ENCODE results near the gene DNAJB13. TPM values are rescaled to one million over a fixed set of nuclear protein-coding genes. Genes with fewer than 3 reads are reported as not detected.
A peak's percentile ranks its signal among the peaks of the same experiment; 100 is the strongest.
"Not testable (repeated sequence)": the region's sequence is repeated elsewhere in the genome, so short reads cannot be mapped to it uniquely, and the experiment has no call there.

DNAJB13 gene
- total RNA-seq, 2 experiments from 2014 or later: not detected

DNA sequence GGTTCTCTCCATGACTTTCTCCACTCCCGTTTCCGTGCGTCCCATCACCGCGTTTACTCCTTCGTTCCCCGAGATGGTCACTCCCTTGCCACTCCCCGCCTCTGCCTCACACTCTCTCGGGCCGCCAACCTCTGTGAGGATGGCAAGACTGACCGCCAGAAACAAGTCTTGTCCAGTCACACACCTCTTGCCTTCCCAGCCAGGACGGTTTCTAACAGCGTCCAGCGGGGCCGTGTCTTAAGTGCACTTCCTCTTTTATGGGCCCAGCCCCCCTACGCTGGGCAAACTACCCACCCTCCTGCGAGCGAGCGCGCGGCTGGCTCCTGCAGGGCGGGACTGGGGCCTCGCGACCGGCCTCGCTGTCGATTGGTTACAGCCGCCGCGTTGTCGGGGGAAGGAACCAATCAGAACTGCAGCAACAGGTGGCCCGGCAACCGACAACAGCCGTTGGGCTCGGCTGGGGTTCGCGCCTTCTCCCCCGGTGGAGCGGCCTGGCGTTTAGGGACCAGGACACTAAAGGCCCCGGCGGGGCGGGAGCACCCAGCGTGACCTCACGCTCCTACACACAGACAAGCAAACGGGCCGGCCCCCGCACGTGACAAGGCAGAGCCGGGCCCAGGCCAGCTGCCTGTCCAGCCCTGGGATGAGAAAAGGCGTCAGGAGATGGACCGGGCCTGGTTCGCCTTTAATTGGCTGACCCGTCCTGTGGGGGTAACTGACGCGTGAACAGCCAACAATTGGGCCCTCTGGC, 32.3 kb downstream of the DNAJB13 start:
- Mint-ChIP-seq H3K27me3 (no peaks in the 10 kb centered on the region), H3K36me3 (ENCODE audit: low read depth) (peaks cover 47% of the 10 kb centered on the region), H3K4me1 (peaks cover 47% of the 10 kb centered on the region), H3K9me3 (no peaks in the 10 kb centered on the region), H3K27ac (peak overlapping the region; percentile 98), H3K4me3 (peak overlapping the region; percentile 96)
- peak; percentile 96 for DNase-seq
- ChIA-PET POLR2A (interaction anchor here (0.7 to 12.3 kb wide), 15 partner anchors 13 to 510 kb away, joined by 3 to 264 read pairs (median 7); partner anchors contain the start of genes C2CD3, LIPT2, PPME1 and UCP3), CTCF (interaction anchor here (0.9 to 2.7 kb wide), 6 partner anchors 9 to 25 kb away, joined by 3 to 10 read pairs (median 4); no protein-coding TSS in a partner anchor)

DNA sequence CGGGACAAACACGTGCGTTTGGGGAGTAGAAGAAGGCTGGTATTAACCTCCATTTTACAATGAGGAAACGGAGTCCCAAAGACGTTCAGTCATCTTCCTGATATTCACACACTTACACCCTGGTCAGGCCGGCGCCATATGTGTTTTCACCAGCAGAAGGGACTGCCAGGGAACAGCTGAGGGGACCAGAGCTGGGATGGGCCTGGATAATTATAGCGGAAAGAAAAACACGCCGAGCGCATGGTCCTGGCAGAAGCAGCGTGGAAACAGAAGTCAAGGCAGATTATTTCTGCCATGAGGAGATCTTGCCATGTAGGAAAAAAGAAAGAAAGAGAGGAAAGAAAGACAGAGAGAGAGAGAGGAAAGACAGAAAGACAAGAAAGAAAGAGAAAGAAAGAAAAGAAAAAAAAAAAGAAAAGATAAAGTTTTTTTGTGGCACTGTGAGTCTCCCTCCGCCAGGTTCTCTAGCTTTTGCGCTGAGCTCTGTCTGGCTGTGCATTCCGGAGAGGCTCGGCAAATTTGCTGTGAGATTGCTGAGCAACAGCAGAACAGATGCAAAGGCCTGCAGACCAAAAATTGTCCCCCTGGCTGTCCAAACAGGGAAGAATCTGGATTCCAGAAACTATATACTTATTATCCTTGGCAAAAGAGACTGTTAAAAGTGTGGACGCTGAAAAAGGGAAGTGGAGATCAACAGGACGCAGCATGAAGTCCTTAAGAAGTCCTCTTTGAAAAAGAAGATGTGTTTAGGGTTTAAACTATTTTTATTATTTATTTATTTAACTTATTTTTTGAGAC, 33.1 kb downstream of the DNAJB13 start:
- H3K36me3 Mint-ChIP-seq (ENCODE audit: low read depth): peaks cover 40% of the 10 kb centered on the region
- ChIA-PET CTCF (interaction anchor here (0.8 to 2.7 kb wide), 5 partner anchors 11 to 406 kb away, joined by 3 to 10 read pairs (median 3); no protein-coding TSS in a partner anchor), POLR2A (interaction anchor here (1.5 to 12.3 kb wide), 6 partner anchors 12 to 187 kb away, joined by 5 to 264 read pairs (median 70); partner anchors contain the start of genes C2CD3, PPME1 and UCP3)
- peaks cover 39% of the 10 kb centered on the region for H3K4me1 Mint-ChIP-seq
- H3K4me3 Mint-ChIP-seq: peak overlapping the region; percentile 96
- peak overlapping the region; percentile 98 for H3K27ac Mint-ChIP-seq
- no peaks in the 10 kb centered on the region for H3K9me3 Mint-ChIP-seq
- H3K27me3 Mint-ChIP-seq: no peaks in the 10 kb centered on the region
- no peak for DNase-seq

DNA sequence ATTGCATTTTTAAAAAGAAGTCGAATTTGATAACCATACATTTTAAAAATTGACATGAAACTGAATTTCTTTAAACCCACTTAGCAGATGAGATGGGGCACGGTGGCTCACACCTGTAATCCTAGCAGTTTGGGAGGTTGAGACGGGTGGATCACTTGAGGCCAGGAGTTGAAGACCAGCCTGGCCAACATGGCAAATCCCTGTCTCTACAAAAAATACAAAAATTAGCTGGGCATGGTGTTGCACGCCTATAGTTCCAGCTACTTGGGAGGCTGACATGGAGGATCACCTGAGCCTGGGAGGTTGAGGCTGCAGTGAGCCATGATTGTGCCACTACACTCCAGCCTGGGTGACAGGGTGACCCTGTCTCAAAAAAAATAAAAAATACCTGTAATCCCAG, 34.8 kb downstream of the DNAJB13 start:
- H3K9me3 Mint-ChIP-seq, CTCF ChIA-PET, H3K4me3 Mint-ChIP-seq, H3K27me3 Mint-ChIP-seq, DNase-seq: not testable (repeated sequence)
- H3K4me1 Mint-ChIP-seq: peaks cover 24% of the 10 kb centered on the region
- POLR2A ChIA-PET: interaction anchor here (0.7 to 12.3 kb wide), 2 partner anchors 9 to 16 kb away, joined by 4 to 264 read pairs; no protein-coding TSS in a partner anchor
- peak overlapping the region; percentile 21 for H3K27ac Mint-ChIP-seq
- peaks cover 22% of the 10 kb centered on the region for H3K36me3 Mint-ChIP-seq (ENCODE audit: low read depth)

DNA sequence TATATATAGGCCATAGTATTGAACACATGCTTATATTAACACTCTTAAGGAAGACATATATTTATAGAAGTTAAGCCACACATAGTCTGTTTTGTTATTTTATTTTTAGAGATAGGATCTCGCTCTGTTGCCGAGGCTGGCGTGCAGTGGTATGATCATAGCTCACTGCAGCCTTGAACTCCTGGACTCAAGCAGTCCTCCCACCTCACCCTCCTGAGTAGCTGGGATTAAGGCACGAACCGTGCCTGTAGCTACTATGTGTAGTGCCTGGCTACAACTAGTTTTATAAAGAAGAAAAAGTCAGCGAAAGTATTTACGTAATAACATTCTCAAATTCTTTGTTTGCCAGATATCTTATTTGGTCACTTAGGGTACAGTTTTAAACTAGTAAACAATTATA, 37.4 kb downstream of the DNAJB13 start:
- Mint-ChIP-seq H3K27me3 (no peaks in the 10 kb centered on the region), H3K4me1 (peaks cover 44% of the 10 kb centered on the region), H3K4me3 (no peak overlapping the region), H3K36me3 (ENCODE audit: low read depth) (no peaks in the 10 kb centered on the region), H3K27ac (no peak overlapping the region), H3K9me3 (no peaks in the 10 kb centered on the region)
- no peak for DNase-seq
- ChIA-PET POLR2A (no interaction called here), CTCF (no interaction called here)

DNA sequence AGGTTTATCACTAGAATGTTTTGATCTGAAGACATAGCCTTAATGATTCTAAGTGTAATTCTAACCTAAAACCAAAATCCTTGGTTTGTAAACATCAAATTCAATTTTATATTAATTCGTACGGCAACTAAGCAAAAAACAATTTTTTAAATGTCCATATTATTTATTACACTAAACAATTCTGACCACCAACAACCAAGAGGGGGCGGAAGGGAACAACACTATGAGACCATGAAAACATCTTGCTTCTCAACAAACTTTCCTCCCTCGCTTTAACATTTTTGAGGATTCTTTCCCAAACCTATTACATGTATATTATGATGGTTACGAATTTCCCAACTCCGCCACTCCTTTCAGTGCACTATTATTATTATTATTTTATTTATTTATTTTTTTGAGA, 38.3 kb downstream of the DNAJB13 start:
- Mint-ChIP-seq H3K27ac (no peak overlapping the region), H3K4me3 (no peak overlapping the region), H3K36me3 (ENCODE audit: low read depth) (no peaks in the 10 kb centered on the region), H3K27me3 (no peaks in the 10 kb centered on the region), H3K9me3 (no peaks in the 10 kb centered on the region), H3K4me1 (peaks cover 35% of the 10 kb centered on the region)
- CTCF ChIA-PET: no interaction called here
- POLR2A ChIA-PET: no interaction called here
- no peak for DNase-seq

DNA sequence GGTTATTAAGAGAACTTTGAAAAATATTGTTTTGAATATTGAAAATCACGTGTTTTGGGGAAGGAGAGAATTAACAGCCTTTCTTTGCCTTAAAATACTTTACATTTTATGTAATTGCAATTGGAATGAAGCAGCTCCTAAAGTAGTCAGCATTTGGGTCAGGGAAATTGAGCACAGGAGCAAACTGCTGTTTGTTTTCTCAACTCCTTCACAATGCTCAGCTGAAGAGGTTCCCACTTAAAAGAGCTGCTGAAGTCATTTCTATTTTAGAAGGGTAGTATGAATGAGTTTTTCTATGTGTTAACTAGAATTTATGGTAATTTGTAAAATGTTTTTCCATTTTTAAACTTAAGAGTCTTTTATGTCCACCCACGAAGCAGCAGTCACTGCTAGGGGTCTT, 39.9 kb downstream of the DNAJB13 start:
- ChIA-PET CTCF (interaction anchor here (1.2 to 2.1 kb wide), 4 partner anchors 11 to 180 kb away, joined by 3 to 6 read pairs (median 5); partner anchors contain the start of genes C2CD3 and PPME1), POLR2A (interaction anchor here (10.1 kb wide), 1 partner anchor 9 kb away, joined by 185 read pairs; the partner anchor contains the start of gene UCP2)
- Mint-ChIP-seq H3K27me3 (no peaks in the 10 kb centered on the region), H3K9me3 (no peaks in the 10 kb centered on the region), H3K36me3 (ENCODE audit: low read depth) (no peaks in the 10 kb centered on the region), H3K27ac (no peak overlapping the region), H3K4me1 (peaks cover 37% of the 10 kb centered on the region), H3K4me3 (no peak overlapping the region)
- DNase-seq: no peak

DNA sequence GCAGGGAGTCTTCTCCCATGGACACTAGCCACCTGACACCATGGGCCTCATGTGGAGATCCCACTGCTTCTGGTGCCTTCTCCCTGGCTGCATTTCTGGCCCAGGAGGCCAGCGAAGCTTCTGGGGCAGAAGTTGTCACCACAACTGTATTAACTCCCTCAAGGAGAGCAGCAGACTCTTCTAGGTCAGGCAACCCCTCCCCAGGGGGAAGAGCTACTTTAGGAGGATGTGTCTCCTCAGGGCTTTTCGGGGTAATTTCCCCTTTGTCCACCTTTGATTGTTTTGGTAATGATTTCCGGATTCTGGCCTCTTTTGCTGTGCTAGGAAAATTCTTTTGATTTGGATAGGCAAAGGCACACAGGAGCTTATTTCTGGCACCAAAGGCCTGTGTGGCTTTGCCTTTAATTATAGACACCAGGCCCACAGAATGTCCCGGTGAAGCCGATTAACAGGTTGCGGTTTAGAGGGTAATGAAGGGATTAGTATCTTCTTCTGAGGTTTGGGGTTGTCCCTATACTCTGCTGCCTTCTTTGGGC, 40.7 kb downstream of the DNAJB13 start:
- Mint-ChIP-seq H3K27ac (peak overlapping the region; percentile 44), H3K36me3 (ENCODE audit: low read depth) (no peaks in the 10 kb centered on the region), H3K4me3 (no peak overlapping the region), H3K9me3 (no peaks in the 10 kb centered on the region), H3K27me3 (no peaks in the 10 kb centered on the region), H3K4me1 (peaks cover 43% of the 10 kb centered on the region)
- no peak for DNase-seq
- ChIA-PET CTCF (interaction anchor here (1.5 to 2.1 kb wide), 3 partner anchors 11 to 28 kb away, joined by 5 to 7 read pairs (median 6); no protein-coding TSS in a partner anchor), POLR2A (interaction anchor here (0.8 to 10.1 kb wide), 6 partner anchors 10 to 179 kb away, joined by 3 to 185 read pairs (median 4); partner anchors contain the start of genes C2CD3, PPME1 and UCP2)

DNA sequence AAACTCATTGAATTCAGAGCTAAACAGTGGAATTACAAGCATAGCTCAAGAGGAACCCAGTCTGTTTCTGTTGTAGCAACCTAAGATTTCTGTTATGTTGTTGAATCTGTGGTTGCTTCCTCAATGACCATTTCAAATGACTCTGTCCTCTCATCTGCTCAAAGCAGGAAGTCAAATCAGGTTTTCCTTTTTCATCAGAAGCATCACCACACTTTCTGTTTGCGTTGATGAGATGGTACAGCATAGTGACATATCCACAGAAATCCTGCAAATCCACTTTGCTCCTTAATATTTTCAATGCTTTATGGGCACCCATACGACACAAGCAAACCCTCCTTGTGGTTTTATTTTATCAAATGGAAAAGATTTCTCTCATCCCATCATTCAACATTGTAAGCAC, 44.4 kb downstream of the DNAJB13 start:
- ChIA-PET POLR2A (interaction anchor here (0.6 to 10.1 kb wide), 17 partner anchors 8 to 175 kb away, joined by 3 to 185 read pairs (median 6); partner anchors contain the start of genes C2CD3, UCP2 and UCP3), CTCF (interaction anchor here (1.8 to 2.5 kb wide), 3 partner anchors 10 to 15 kb away, joined by 10 to 17 read pairs (median 13); partner anchors contain the start of gene UCP2)
- no peak for DNase-seq
- Mint-ChIP-seq H3K36me3 (ENCODE audit: low read depth) (peaks cover 7% of the 10 kb centered on the region), H3K27ac (peak overlapping the region; percentile 87), H3K4me1 (peaks cover 70% of the 10 kb centered on the region), H3K4me3 (peak overlapping the region; percentile 44), H3K9me3 (no peaks in the 10 kb centered on the region), H3K27me3 (no peaks in the 10 kb centered on the region)

DNA sequence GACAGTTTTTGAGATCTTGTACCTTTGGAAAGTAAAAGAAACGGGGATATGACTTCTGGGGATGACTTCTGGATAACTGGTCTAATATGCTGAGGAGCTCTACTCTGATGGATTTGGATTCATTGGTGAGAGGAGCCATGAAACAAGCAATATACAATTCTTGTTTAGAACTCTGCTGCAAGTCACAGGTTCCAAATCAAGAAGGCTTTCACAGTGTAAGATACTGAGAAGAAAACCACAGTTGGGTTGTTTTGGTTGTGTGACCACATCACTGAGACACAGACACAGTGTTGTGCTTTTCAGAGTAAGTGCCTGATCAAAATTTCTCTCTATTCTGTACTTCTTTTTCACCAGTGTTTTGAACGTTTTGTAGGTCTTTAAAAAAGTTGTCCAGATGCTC, 44.9 kb downstream of the DNAJB13 start:
- Mint-ChIP-seq H3K4me1 (peaks cover 73% of the 10 kb centered on the region), H3K4me3 (peak overlapping the region; percentile 44), H3K27ac (peak overlapping the region; percentile 87), H3K36me3 (ENCODE audit: low read depth) (peaks cover 7% of the 10 kb centered on the region), H3K9me3 (no peaks in the 10 kb centered on the region), H3K27me3 (no peaks in the 10 kb centered on the region)
- CTCF ChIA-PET: interaction anchor here (1.8 to 2.5 kb wide), 3 partner anchors 9 to 16 kb away, joined by 10 to 17 read pairs (median 13); partner anchors contain the start of gene UCP2
- peak; percentile 53 for DNase-seq
- POLR2A ChIA-PET: interaction anchor here (1.1 to 10.1 kb wide), 15 partner anchors 9 to 174 kb away, joined by 3 to 185 read pairs (median 7); partner anchors contain the start of genes C2CD3, UCP2 and UCP3

DNA sequence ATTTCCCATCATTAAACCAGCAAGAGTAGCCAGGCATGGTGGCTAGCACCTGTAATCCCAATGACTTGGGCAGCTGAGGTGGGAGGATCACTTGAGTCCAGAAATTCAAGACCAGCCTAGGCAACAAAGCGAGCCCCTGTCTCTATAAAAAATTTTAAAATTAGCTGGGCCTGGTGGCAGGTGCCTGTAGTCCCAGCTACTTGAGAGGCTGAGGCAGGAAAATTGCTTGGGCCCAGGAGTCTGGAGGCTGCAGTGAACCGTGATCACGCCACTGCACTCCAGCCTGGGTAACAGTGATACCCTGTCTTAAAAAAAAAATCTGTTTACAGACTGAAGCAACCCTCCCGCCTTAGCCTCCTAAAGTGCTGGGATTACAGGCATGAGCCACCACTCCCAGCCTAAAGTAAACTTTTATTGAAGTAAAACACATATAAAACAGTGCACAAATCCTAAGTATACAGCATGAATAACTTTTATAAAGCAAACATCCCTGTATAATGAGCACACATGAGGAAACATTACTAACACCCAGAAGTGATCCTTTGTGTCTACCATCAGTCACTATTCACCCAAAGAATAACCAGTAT, 45.4 kb downstream of the DNAJB13 start:
- Mint-ChIP-seq H3K4me3 (peak overlapping the region; percentile 44), H3K36me3 (ENCODE audit: low read depth) (peaks cover 11% of the 10 kb centered on the region), H3K4me1 (peaks cover 73% of the 10 kb centered on the region), H3K9me3 (no peaks in the 10 kb centered on the region), H3K27me3 (no peaks in the 10 kb centered on the region), H3K27ac (peak overlapping the region; percentile 87)
- ChIA-PET POLR2A (interaction anchor here (1.1 to 10.1 kb wide), 12 partner anchors 9 to 174 kb away, joined by 3 to 185 read pairs (median 12); partner anchors contain the start of genes C2CD3, UCP2 and UCP3), CTCF (interaction anchor here (2.0 to 2.5 kb wide), 2 partner anchors 9 to 16 kb away, joined by 13 to 17 read pairs; no protein-coding TSS in a partner anchor)
- no peak for DNase-seq

DNA sequence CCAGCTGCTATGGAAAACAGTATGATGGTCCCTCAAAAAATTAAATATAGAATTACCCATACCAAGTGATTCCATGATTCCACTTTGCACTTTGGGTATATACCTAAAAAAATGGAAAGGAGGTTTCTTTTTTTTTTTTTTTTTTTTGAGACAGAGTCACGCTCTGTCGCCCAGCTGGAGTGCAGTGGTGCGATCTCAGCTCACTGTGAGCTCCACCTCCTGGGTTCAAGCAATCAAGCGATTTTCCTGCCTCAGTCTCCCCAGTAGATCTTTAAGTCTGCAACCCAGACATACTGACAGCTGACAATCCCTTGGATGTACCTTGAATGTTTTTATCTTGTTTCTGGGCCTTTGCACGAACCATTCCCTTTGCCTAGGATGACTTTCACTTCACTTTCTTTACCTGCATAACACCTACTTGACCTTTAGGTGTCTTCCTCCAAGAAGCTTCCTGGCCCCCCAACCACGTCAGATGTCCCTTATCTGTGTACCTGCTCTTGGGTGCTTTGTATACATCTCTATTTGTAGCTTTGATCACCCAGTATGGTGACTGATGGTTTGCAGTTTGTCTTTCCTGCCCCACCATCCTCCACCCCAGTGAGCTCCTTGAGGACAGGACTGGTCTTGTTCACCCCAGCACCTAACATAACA, 46.4 kb downstream of the DNAJB13 start:
- POLR2A ChIA-PET: interaction anchor here (0.8 to 10.1 kb wide), 3 partner anchors 16 to 24 kb away, joined by 3 to 185 read pairs (median 11); partner anchors contain the start of gene UCP2
- H3K4me3 Mint-ChIP-seq: no peak overlapping the region
- DNase-seq: no peak
- H3K9me3 Mint-ChIP-seq: no peaks in the 10 kb centered on the region
- CTCF ChIA-PET: interaction anchor here (0.7 to 1.4 kb wide), 2 partner anchors 17 to 705 kb away, joined by 5 to 6 read pairs; no protein-coding TSS in a partner anchor
- H3K27me3 Mint-ChIP-seq: no peaks in the 10 kb centered on the region
- H3K4me1 Mint-ChIP-seq: peaks cover 66% of the 10 kb centered on the region
- no peak overlapping the region for H3K27ac Mint-ChIP-seq
- peaks cover 16% of the 10 kb centered on the region for H3K36me3 Mint-ChIP-seq (ENCODE audit: low read depth)
